ENCODE data around the gene KCNA10. TPM values are rescaled to one million over a fixed set of nuclear protein-coding genes. Genes with fewer than 3 reads are reported as not detected.
A peak's percentile ranks its signal among the peaks of the same experiment; 100 is the strongest.

KCNA10 gene
- total RNA-seq, 1 donor from 2014 or later, result not detected

GRCh38 chr1:110495926-110496600, 22.9 kb downstream of the KCNA10 start:
- Histone ChIP-seq H3K36me3 (ENCODE audit: control insufficient read depth, insufficient read depth, low read length) (no peaks in the 10 kb centered on the region), H3K4me3 (ENCODE audit: low read depth, low read length) (no peak overlapping the region), H3K27me3 (ENCODE audit: control insufficient read depth, insufficient read depth, low read length) (no peaks in the 10 kb centered on the region)
- peak; percentile 89 for TF ChIP-seq CTCF (IDR thresholded peaks at IDR 0.05; ENCODE audit: insufficient read depth, low read length, severe bottlenecking)
- DNase-seq (ENCODE audit: low read depth) (peak; percentile 59), FAIRE-seq (peak; percentile 97)

- DNase-seq (ENCODE audit: low read depth) (peak; percentile 18), FAIRE-seq (peak; percentile 40)
- H3K27me3 ChIP-seq (ENCODE audit: control insufficient read depth, insufficient read depth, low read length), result no peaks in the 10 kb centered on the region
- no peak for TF ChIP-seq CTCF (IDR thresholded peaks at IDR 0.05; ENCODE audit: insufficient read depth, low read length, severe bottlenecking)
- no peak overlapping the region for H3K4me3 ChIP-seq (ENCODE audit: low read depth, low read length)
- no peaks in the 10 kb centered on the region for H3K36me3 ChIP-seq (ENCODE audit: control insufficient read depth, insufficient read depth, low read length)
These were observed 24.2 kb downstream of the KCNA10 start for GRCh38 chr1:110494522-110495406.

GRCh38 chr1:110494036-110494435, 24.9 kb downstream of the KCNA10 start:
- no peak for TF ChIP-seq CTCF (IDR thresholded peaks at IDR 0.05; ENCODE audit: insufficient read depth, low read length, severe bottlenecking)
- Histone ChIP-seq H3K36me3 (ENCODE audit: control insufficient read depth, insufficient read depth, low read length) (no peaks in the 10 kb centered on the region), H3K4me3 (ENCODE audit: low read depth, low read length) (no peak overlapping the region), H3K27me3 (ENCODE audit: control insufficient read depth, insufficient read depth, low read length) (no peaks in the 10 kb centered on the region)
- DNase-seq (ENCODE audit: low read depth) (no peak), FAIRE-seq (no peak)

GRCh38 chr1:110493059-110493699, 25.8 kb downstream of the KCNA10 start:
- TF ChIP-seq CTCF (IDR thresholded peaks at IDR 0.05; ENCODE audit: insufficient read depth, low read length, severe bottlenecking), result no peak
- FAIRE-seq (no peak), DNase-seq (ENCODE audit: low read depth) (no peak)
- no peak overlapping the region for H3K4me3 ChIP-seq (ENCODE audit: low read depth, low read length)
- H3K27me3 ChIP-seq (ENCODE audit: control insufficient read depth, insufficient read depth, low read length), result no peaks in the 10 kb centered on the region
- no peaks in the 10 kb centered on the region for H3K36me3 ChIP-seq (ENCODE audit: control insufficient read depth, insufficient read depth, low read length)

GRCh38 chr1:110492573-110492972, 26.4 kb downstream of the KCNA10 start:
- no peak for TF ChIP-seq CTCF (IDR thresholded peaks at IDR 0.05; ENCODE audit: insufficient read depth, low read length, severe bottlenecking)
- FAIRE-seq (no peak), DNase-seq (ENCODE audit: low read depth) (no peak)
- Histone ChIP-seq H3K27me3 (ENCODE audit: control insufficient read depth, insufficient read depth, low read length) (no peaks in the 10 kb centered on the region), H3K4me3 (ENCODE audit: low read depth, low read length) (no peak overlapping the region), H3K36me3 (ENCODE audit: control insufficient read depth, insufficient read depth, low read length) (no peaks in the 10 kb centered on the region)

Measured in bronchial epithelial cell (primary cell).